C4-2B (cell line): ENCODE results near the gene FRMD4A.

Experiments used
- CTCF ChIP-seq: fragments of 450-650 bp; conservative IDR thresholded peaks from 2 replicates; pipeline ENCODE4 v1.5.1; 2017; ENCODE audit warnings: mild to moderate bottlenecking
- ZFX ChIP-seq: fragments of 450-650 bp; IDR thresholded peaks from 2 replicates; pipeline ENCODE4 v1.6.1; 2017

GRCh38 chr10:13761490-13762091 lies 569.1 kb downstream of the FRMD4A start:
- TF ChIP-seq CTCF (no peak), ZFX (no peak)
